HG03045 (cell line): Measurements from ENCODE around the gene ADAM8.

Source experiments
- ATAC-seq: cut with Tn5 transposase; IDR thresholded peaks from one replicate; pipeline ENCODE4 v1.9.1; 2021; ENCODE audit warnings: mild to moderate bottlenecking, moderate library complexity; ENCODE audit not compliant: unreplicated experiment

ADAM8 gene

DNA sequence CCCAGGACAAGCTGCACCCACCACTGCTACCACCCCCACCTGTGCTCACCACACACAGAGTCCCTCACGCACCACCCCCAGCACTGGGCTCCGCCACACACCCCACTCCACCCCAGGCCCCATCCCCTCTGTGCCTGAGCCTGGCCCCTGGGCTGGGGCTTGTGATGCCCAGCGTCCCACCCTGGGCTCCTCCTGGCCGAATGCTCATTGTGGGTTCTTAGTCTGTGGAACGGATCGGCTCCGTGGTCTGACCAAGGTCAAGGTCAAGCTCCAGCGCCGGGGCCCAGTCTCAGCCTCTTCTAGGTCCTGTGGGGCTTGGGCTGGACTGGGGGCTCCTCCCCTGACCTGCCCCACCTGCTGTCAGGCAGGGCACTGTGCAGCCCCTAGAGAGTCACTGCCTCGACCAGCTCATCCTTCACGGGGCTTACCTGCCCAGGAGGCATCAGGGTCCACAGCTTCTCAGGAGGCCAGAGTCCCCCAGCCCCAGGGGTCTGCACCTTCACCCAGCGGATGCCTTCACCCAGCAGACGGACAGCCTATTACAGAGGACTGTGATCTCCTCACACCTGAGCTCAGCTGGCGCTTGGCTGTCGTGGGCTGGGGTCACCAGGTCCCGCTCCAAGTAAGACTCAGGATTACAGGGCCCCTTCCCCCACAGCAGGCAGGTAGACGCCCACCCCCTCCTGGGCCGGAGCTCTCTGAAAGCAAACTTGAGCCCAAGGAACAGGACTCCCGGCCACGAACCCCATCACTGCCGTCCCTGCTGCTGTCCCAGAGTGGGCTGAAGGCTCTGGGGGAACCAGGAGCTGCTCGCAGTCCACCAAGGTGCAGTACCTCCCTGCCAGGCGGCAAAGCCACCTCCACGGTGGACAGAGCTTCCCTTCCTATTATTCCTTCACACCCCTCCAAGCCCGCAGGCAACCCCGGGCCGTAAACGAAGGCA is 61.9 kb downstream of the ADAM8 start:
- ATAC-seq = no peak

DNA sequence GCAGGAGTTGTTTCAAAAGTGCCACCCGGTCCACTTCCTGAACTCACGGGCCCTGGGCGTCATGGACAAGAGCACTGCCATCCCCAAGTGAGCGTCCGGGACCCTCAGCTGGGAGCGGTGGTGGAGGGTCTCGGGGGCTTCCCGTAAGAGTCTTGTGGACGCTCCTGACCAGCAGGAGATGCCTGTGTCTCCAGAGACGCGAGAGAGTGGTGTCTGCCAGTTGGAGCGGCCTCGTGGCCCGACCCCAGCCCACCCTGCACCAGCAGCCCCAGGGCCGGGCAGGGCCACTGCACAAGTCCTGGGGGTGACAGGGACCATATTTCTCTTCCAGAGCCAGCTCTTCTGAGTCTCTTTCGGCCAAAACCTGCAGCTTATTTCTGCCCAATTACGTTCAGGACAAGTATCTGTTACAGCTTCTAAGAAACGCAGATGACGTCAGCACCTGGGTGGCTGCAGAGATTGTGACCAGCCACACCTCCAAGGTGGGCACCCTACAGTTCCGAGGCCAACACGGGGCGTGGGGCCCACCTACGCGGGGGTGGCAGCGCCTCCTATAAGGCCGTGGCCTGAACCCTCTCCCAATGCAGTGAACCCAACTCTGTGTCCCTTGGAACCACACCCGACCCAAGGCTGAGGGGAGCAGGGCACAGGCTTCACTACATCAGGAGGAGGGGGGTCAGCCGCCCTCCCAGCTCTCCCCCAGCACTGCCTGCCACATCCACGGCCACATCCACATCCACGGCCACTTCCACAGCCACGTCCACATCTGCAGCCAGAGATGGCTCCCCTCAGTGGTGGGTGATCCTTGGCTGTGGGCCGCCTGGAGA is 62.8 kb downstream of the ADAM8 start:
- ATAC-seq = no peak

DNA sequence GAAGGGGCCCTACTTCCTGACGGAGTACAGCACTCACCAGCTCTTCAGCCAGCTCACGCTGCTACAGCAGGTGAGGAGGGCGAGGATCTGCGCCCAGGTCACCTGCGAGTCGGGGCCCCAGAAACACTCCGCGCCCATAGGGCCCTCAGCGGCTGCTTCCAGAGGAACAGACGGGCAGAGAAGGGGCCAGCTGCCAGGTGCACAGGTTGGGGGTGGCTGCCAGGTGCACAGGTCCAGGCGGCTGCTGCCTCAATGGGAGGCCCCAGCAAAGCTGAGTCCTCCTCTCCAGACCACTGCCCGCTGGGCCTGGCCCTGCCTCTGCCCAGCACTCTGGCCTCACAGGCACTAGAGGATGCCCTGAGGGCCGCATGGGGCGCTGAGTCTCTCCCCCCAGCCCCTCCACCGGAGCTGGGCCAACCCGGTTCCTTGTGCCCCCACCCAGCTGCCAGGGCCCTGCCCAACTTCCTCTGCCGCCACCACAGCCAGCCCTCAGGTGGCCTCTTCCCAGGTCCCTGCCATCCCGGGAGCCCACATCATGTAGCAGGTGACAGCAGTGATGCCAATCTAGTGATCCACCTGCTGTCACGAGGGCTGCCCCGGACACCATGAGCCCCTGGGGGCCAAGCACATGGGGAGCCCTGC is 63.7 kb downstream of the ADAM8 start:
- ATAC-seq = no peak
